IMR-90 (cell line): ENCODE results near the gene TTLL4. TPM values are rescaled to one million over a fixed set of nuclear protein-coding genes. Genes with fewer than 3 reads are reported as not detected.

ENCODE experiments used
- ATAC-seq: fragments of 200-7000 bp; cut with Tn5 transposase; 2 replicates; pipeline ENCODE4 v1.9.1; 2020; ENCODE audit warnings: low read depth, mild to moderate bottlenecking, moderate library complexity
- BruUV-seq: library from RNA; stranded (reverse); fragments of 400-500 nt; replicated peaks from 2 replicates; lab custom pipeline; 2021; lab: Mats Ljungman, UMichigan
- CTCF ChIA-PET: fragments of 300-600 bp; formaldehyde crosslinking; extraction: SDS; loops from one replicate; lab custom pipeline; 2021; ENCODE audit warnings: antibody characterized with exemption; lab: Yijun Ruan, JAX
- POLR2A ChIA-PET: fragments of 300-600 bp; sonication (Branson Sonifier 250); formaldehyde crosslinking; loops from one replicate; lab custom pipeline; 2022; ENCODE audit warnings: antibody characterized with exemption; ENCODE audit not compliant: unreplicated experiment; lab: Charles Lee
- DNase-seq: peaks from one replicate; pipeline ENCODE4 v3.0.0; 2013
- H2AFZ ChIP-seq: replicated peaks from 2 replicates; pipeline ENCODE3; 2013; ENCODE audit warnings: low read length, mild to moderate bottlenecking; ENCODE audit not compliant: poor library complexity
- H2AK5ac ChIP-seq: 2 replicates; pipeline ENCODE4 v1.6.1; 2013; ENCODE audit warnings: low read depth, low read length, inconsistent platforms
- H2AK9ac ChIP-seq: replicated peaks from 2 replicates; pipeline ENCODE3; 2013; ENCODE audit warnings: mild to moderate bottlenecking, low read depth, low read length, moderate library complexity; ENCODE audit not compliant: poor library complexity
- H2BK120ac ChIP-seq: 2 replicates; pipeline ENCODE4 v1.6.1; 2013; ENCODE audit warnings: low read depth, low read length, inconsistent platforms
- H2BK15ac ChIP-seq: 3 replicates; pipeline ENCODE4 v1.6.1; 2013; ENCODE audit warnings: low read depth, low read length, inconsistent platforms
- H2BK20ac ChIP-seq: 2 replicates; pipeline ENCODE4 v1.6.1; 2013; ENCODE audit warnings: low read depth, mild to moderate bottlenecking, inconsistent platforms, low read length, moderate library complexity
- H2BK5ac ChIP-seq: 2 replicates; pipeline ENCODE4 v1.6.1; 2013; ENCODE audit warnings: mild to moderate bottlenecking, low read depth, low read length, inconsistent platforms; ENCODE audit not compliant: poor library complexity, severe bottlenecking
- H3K14ac ChIP-seq: replicated peaks from 2 replicates; pipeline ENCODE4 v1.6.1; 2013; ENCODE audit warnings: low read depth, low read length, inconsistent platforms
- H3K18ac ChIP-seq: 2 replicates; pipeline ENCODE4 v1.6.1; 2013; ENCODE audit warnings: low read depth, low read length, control low read depth
- H3K23ac ChIP-seq: 2 replicates; pipeline ENCODE4 v1.6.1; 2013; ENCODE audit warnings: low read depth, low read length, inconsistent platforms
- H3K27ac ChIP-seq: 2 replicates; pipeline ENCODE4 v1.5.1; 2013; ENCODE audit warnings: mild to moderate bottlenecking, control low read depth, low read length; ENCODE audit not compliant: insufficient read depth
- H3K27me3 ChIP-seq: 2 replicates; pipeline ENCODE4 v1.6.1; 2013; ENCODE audit warnings: low read length; ENCODE audit not compliant: control insufficient read depth, insufficient read depth
- H3K36me3 ChIP-seq: 2 replicates; pipeline ENCODE4 v1.6.1; 2013; ENCODE audit warnings: low read length, mixed read lengths; ENCODE audit not compliant: control insufficient read depth, insufficient read depth
- H3K4ac ChIP-seq: 2 replicates; pipeline ENCODE4 v1.6.1; 2013; ENCODE audit warnings: low read depth, low read length, inconsistent platforms
- H3K4me1 ChIP-seq: 2 replicates; pipeline ENCODE4 v1.6.1; 2013; ENCODE audit warnings: low read length, mixed read lengths; ENCODE audit not compliant: control insufficient read depth, insufficient read depth
- H3K4me2 ChIP-seq: 2 replicates; pipeline ENCODE4 v1.6.1; 2013; ENCODE audit warnings: low read depth, mild to moderate bottlenecking, control low read depth, low read length, moderate library complexity
- H3K4me3 ChIP-seq: 2 replicates; pipeline ENCODE4 v1.5.1; 2013; ENCODE audit warnings: low read depth, mild to moderate bottlenecking, control low read depth, low read length, moderate library complexity; ENCODE audit not compliant: insufficient read depth
- H3K56ac ChIP-seq: 2 replicates; pipeline ENCODE4 v1.6.1; 2013; ENCODE audit warnings: low read length, inconsistent platforms; ENCODE audit not compliant: insufficient read depth; ENCODE audit errors: extremely low read depth
- H3K79me1 ChIP-seq, 2 experiments: 2 replicates each; pipeline ENCODE4 v1.6.1; 2013; ENCODE audit warnings: low read length in 2 of 2, inconsistent platforms in 1 of 2, low read depth in 1 of 2
- H3K9ac ChIP-seq: 2 replicates; pipeline ENCODE4 v1.6.1; 2013; ENCODE audit warnings: low read depth, low read length, control low read depth
- H3K9me1 ChIP-seq: 2 replicates; pipeline ENCODE4 v1.6.1; 2013; ENCODE audit warnings: low read length, inconsistent platforms; ENCODE audit not compliant: insufficient read depth
- H3K9me3 ChIP-seq: 2 replicates; pipeline ENCODE4 v1.6.1; 2013; ENCODE audit warnings: low read length; ENCODE audit not compliant: control insufficient read depth, insufficient read depth
- H4K20me1 ChIP-seq: 2 replicates; pipeline ENCODE4 v1.6.1; 2013; ENCODE audit warnings: low read length, inconsistent platforms; ENCODE audit not compliant: insufficient read depth
- H4K5ac ChIP-seq: 2 replicates; pipeline ENCODE4 v1.6.1; 2013; ENCODE audit warnings: mild to moderate bottlenecking, low read depth, low read length, control low read depth
- H4K8ac ChIP-seq, 2 experiments: 2 replicates each; pipeline ENCODE4 v1.6.1; 2013; ENCODE audit warnings: low read depth in 2 of 2, low read length in 2 of 2, control low read depth in 1 of 2, inconsistent platforms in 1 of 2
- H4K91ac ChIP-seq: 2 replicates; pipeline ENCODE4 v1.6.1; 2013; ENCODE audit warnings: low read depth, low read length, inconsistent platforms; ENCODE audit not compliant: insufficient read depth
- CHD1 ChIP-seq: IDR thresholded peaks from 2 replicates; pipeline ENCODE4 v1.6.1; 2012; ENCODE audit warnings: low read depth, low read length, improper control_type of control experiment
- WGBS, 2 experiments: methylation state at CpG; one replicate each; pipeline versions ENCODE4 v1.1.5 to v1.1.7; 2013; ENCODE audit warnings: missing lambda C conversion rate in 2 of 2; ENCODE audit not compliant: insufficient read length in 1 of 2; ENCODE audit errors: extremely low coverage in 2 of 2; 5-methylcytosine and 5-hydroxymethylcytosine counted together
- dilution Hi-C: fragments of 300-500 bp; cut with HindIII; formaldehyde crosslinking; loops from one replicate; pipeline ENCODE4 v1.14.3; 2018; ENCODE audit warnings: low sequenced_read_pairs; ENCODE audit not compliant: unreplicated experiment
- in situ Hi-C: fragments of 300-500 bp; cut with MboI; formaldehyde crosslinking; loops from 3 replicates; pipeline ENCODE4 v1.14.3; 2019; ENCODE audit warnings: low sequenced_read_pairs, inconsistent platforms, mixed read lengths
- intact Hi-C: fragments of 100-400 bp; cut with micrococcal nuclease; formaldehyde crosslinking; loops from 2 replicates; pipeline ENCODE4 v1.10.0; 2022
- polyA plus RNA-seq, 3 experiments: library from polyadenylated mRNA; depleted of rRNA; stranded (reverse); fragments of >200 nt; gene quantifications; 2 replicates each; pipeline ENCODE4 v1.2.3, GENCODE V29; 2012; ENCODE audit warnings: low replicate concordance in 1 of 3
- total RNA-seq: library from RNA; depleted of rRNA; stranded (reverse); fragments of >200 nt; gene quantifications from 2 replicates; pipeline ENCODE4 v1.2.3, GENCODE V29; 2012

The TTLL4 gene
- total and polyA plus RNA-seq, 2 of the 4 experiments (the other 2 are of a cell fraction) = 9.0 to 22.9 TPM

DNA sequence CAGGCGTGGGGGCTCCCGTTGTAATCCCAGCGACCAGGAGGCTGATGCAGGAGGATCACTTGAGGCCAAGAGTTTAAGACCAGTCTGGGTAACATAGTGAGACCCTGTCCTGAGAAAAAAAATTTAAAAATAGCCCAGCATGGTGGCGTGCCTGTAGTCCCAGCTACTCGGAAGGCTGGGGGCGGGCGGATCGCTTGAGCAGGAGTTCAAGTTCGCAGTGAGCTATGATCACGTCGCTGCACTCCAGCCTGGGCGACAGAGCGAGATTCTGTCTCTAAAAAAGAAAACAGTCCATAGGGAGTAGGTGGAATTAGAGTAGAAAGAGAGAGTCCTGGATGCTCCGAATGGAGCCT, 325 bp upstream of the TTLL4 start:
- Histone ChIP-seq H3K23ac (no peak overlapping the region), H3K18ac (no peak overlapping the region), H2BK20ac (no peak overlapping the region), H3K4me2 (peak overlapping the region; percentile 56), H3K9me3 (no peaks in the 10 kb centered on the region), H4K91ac (no peak overlapping the region), H3K36me3 (no peaks in the 10 kb centered on the region), H3K9ac (no peak overlapping the region; the same call in 1 of the 2 replicates), H2AK5ac (no peak overlapping the region), H3K4me1 (peaks cover 3% of the 10 kb centered on the region), H2BK5ac (no peak overlapping the region), H2AFZ (peak overlapping the region; percentile 88), H2BK15ac (no peak overlapping the region), H3K27ac (peak overlapping the region; percentile 4; the same call in 1 of the 2 replicates), H4K8ac (peak overlapping the region; percentile 88 to 97), H3K79me1 (peaks cover 11 to 23% of the 10 kb centered on the region in 2 experiments; a peak in 3 of 4 replicates), H3K14ac (no peak overlapping the region), H3K4me3 (peak overlapping the region; percentile 16), H3K4ac (peak overlapping the region; percentile 46; the same call in 1 of the 2 replicates), H4K5ac (peak overlapping the region; percentile 67), H3K9me1 (peaks cover 6% of the 10 kb centered on the region; the same call in 1 of the 2 replicates), H3K27me3 (no peaks in the 10 kb centered on the region), H3K56ac (no peak overlapping the region), H2BK120ac (no peak overlapping the region), H2AK9ac (peak overlapping the region; percentile 57), H4K20me1 (no peaks in the 10 kb centered on the region)
- ATAC-seq (no peak), DNase-seq (no peak)
- intact Hi-C loops = loop anchor here (1.0 to 2.0 kb wide), 2 partner anchors 20 to 137 kb away; no protein-coding TSS in a partner anchor
- ChIA-PET CTCF (interaction anchor here (0.5 to 2.0 kb wide), 13 partner anchors 12 to 166 kb away, joined by 3 to 9 read pairs (median 4); partner anchors contain the start of genes RNF25 and STK36), POLR2A (no interaction called here)
- no peak for TF ChIP-seq CHD1
- BruUV-seq = no TSS peak
- 53% methylated on average over 9 of the region's 14 CpGs; no CpG with 5 or more reads in 1 of the 2 experiments for WGBS, 2 experiments
- dilution Hi-C loops = no loop called here
- in situ Hi-C loops = no loop called here
